ENCODE results near the gene SYT8.

GRCh38 chr11:1786466-1786865 is 48.3 kb upstream of the SYT8 start:
- TF ChIP-seq GATA2 (IDR thresholded peaks at IDR 0.05; ENCODE audit: low read depth, low read length) = no peak
- no peak for TF ChIP-seq GATA3 (IDR thresholded peaks at IDR 0.05; ENCODE audit: low read depth, low read length)
